HG03159 (cell line): ENCODE results near the gene MRGPRF.
"Not testable (repeated sequence)": the region's sequence is repeated elsewhere in the genome, so short reads cannot be mapped to it uniquely, and the experiment has no call there.

Experiments
- ATAC-seq: cut with Tn5 transposase; IDR thresholded peaks from one replicate; pipeline ENCODE4 v1.9.1; 2021; ENCODE audit warnings: mild to moderate bottlenecking, moderate library complexity; ENCODE audit not compliant: unreplicated experiment

MRGPRF gene

DNA sequence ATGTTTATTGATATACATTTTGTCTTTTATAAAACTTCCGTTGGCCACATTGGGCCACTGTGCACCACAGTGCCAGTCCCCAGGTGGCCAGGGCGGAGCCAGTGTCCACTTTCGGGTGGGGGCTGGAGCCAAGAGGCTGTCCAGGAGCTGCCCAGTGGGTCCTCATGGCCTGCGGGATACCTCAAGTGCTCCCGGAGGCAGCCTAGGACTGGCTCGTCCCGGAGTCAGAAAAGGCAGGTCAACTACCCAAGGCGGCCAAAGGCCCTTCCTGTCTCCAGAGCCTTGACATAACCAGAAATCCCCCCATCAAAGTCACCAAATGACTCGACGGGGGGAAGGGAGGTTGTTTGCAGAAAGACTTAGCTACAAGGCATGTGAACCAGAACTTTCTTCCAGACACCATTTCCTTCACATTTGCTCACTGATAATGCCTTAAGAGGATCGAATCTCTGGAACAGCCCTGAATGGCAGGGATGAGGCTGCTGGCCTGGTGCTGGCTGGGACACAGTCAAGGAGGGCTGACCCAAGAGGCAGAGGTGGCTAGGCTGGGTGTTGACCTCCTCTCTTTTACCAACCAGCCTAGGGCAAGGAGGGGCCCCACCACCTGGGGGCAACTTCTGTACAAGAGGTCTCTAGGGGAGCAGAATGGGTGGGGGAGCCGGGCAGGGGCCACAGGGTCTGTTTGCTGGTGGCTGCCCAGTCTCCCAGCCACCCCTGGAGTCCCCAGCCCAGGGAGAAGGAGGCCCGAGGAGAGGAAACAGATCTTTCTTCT lies 8.4 kb downstream of the MRGPRF start:
- ATAC-seq, result no peak

DNA sequence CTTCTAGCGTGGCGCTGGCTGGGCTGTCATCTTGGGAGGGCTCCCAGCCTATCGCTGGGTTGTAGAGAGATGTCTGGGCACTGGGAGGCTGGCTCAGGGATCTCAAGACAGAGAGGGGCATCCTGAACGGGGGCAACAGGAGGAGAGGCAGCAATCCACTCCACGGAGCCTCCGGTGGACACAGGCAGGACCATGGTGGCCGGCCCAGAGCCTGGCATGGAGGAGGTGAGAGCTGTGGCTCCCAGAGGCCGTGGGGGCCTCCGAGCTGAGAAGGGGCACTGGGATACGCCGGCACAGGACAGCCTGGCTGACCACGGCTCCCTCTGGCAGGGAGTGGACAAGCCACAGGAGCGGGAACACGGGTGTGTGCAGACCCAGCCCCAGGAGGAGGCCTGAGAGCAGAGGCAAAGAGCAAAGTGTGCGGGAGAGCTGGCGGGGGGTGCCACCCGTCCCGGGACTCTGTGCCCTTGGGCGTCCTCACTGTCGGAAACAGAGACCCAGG lies 9.1 kb downstream of the MRGPRF start:
- ATAC-seq, result no peak

DNA sequence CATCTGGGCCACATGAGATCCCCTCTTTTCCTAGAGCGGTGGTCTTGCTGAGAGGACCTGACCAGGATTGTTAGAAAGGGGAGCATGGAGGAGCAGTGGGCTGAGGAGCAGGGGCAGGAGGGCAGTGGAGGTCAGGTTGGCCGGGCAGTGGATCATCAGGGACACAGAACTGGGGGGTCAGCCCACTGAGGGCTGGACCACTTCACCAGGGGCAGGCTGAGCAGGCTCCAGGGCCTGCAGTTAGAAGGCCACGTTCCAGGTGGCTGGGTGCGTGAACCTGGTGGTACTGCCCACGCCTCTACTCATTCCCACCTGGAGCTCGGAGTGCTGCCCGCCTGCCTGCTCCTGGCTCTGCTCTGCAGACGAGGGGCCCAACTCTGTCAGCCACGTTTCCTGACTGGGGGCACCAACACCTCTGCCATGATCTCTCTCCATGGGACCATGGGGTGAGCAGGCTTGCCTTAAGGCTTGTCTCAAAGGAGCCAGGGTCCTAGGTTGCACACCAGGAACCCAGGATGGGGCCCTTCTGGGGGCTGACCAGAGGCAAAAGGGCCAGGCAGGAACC lies 9.7 kb downstream of the MRGPRF start:
- no peak for ATAC-seq

DNA sequence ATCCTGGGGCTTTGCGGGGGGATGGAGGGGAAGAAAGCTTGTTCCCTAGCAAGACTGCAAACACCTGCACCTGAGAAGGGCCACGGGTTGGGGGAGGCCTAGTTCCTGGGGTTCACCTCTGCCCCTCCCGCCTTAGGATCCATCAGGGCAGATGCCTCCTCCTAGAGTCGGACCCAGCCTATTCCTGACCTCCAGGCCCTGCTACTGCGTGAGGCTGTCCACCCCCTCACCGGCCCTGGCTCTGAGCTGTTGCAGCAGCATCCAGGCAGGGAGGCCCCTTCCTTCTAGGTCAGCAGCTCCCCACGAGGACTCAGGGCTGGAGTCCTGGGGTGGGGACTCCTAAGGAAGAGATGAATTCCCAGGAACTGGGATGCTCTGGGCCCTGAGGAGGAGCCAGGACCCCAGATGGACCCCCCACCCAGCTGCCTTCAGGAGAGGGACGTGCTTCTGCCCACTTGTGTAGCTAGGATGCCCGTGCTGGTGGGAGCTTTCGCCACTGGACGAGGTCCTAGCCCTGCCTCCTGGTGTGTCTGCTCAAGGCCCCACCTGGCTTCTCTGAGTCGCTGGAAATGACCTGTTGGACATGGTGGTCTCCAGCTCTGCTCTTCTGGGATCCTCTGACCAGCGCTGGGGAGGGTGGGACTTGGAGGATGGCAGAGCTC lies 10.3 kb downstream of the MRGPRF start:
- no peak for ATAC-seq

DNA sequence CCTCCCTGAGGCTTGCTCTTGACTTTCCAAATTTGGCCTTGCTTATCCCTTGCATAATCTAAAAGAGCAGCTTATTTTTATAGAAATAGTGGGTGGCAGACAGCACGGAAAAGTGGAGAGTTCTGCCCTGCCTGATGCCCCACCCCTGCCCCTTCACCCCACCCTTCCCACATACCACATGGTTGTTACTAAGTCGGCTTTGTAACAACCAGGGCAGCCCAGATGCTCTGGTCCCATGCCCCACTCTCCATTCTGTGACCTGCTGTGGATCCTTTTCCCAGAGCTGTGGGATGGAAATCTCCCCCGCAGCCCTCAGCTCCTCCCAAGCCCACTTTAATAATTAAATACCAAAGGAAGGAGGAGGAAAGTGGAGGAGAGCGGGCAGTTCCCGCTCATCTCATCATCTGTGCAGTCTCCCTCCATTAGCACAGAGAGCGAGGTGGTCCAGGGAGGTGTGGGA lies 10.9 kb downstream of the MRGPRF start:
- no peak for ATAC-seq

DNA sequence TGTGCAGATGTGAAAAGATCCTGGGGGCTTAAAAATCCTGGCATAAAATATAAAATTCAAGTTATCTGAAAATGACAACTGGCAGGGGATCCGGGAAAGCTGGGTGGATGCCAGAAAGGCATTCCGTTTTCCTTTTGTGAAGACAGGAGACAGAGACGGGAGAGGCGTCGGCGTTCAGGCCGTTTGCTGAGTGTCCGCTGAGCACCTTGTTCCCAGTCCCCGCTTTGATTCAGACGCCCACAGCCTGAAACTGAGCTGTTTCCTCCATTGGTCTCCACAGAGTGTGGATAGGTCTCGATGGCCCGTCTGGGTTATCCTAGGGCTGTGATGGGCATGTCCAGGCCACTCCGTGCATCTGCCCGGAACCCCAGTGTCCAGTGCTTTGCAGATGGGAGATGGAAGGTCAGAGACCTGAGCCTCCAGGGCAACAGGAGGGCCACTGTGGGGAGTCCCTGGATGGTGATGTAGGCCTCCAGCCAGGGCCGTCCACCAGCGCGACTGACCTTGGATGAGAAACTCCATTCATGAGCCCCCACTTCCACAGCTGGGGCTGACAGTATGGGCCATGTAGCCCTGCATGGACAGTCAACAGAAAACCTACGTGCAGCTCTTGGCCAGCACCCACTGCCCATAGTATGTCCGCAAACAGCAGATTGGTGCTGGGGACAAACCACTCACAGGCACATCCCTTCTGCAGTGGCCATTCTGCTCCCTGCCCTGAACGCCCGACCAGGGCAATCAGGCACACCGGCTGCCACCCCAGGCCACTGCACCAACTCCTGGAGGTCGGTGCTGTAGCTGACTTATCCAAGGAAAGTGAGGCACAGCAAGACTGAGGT lies 11.6 kb downstream of the MRGPRF start:
- no peak for ATAC-seq

DNA sequence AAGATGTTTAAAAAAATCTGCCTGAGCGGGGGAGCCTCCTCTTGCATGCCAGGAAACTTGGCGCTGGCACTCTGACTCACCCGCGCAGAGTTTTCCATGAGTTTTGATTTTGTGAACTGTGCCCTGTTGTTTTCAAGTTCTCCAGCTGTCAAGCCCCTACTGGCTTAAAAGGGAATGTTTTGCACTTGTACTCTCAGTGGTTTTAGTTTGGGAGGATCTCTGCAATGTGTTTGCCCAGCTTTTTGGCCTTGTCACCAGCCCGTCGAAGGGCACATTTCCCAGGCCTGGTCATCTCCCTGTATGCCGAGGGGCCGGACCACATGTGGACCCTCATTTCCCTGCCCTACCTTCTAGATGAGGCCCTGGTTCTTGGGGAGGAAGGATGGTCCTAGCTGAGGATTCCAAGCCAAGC lies 12.2 kb downstream of the MRGPRF start:
- ATAC-seq, result no peak

DNA sequence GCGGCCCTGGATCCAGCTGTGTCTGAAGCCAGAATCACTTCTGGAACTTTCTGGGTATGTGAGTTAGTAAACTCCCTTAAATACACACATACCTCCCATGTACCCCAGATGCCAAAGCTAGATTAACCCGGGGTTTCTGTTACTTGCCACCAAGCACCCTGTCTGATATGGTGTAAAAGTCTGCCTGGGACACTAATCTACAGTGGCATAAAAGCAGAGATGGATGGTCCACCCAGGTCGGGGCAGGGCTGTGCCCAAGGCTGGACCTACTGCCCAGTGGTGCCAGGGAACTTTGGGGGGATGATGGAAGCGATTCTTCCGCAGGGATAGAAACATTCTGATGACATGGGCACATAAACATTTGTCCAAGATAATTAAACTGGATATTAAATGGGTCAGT lies 12.7 kb downstream of the MRGPRF start:
- ATAC-seq, result no peak

DNA sequence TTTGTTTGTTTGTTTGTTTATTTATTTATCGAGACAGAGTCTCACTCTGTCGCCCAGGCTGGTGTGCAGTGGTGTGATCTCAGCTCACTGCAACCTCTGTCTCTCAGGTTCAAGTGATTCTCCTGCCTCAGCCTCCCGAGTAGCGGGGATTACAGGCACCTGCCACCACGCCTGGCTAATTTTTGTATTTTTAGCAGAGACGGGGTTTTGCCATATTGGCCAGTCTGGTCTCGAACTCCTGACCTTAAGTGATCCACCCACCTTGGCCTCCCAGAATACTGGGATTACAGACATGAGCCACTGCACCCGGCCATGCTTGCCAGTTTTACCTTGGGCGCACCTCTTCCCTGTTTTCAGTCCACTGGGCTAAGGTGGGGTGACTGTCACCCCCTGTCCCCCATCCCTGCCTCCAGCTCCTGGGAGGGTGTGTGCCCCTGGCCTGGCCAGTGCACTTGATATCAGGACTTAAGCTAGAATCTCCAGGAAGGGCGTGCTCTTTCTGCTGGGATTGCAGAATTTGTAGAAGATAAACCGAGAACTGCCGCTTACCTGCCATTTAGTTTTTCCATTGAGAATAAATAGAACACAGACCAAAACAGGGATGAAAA lies 13.2 kb downstream of the MRGPRF start:
- not testable (repeated sequence) for ATAC-seq

DNA sequence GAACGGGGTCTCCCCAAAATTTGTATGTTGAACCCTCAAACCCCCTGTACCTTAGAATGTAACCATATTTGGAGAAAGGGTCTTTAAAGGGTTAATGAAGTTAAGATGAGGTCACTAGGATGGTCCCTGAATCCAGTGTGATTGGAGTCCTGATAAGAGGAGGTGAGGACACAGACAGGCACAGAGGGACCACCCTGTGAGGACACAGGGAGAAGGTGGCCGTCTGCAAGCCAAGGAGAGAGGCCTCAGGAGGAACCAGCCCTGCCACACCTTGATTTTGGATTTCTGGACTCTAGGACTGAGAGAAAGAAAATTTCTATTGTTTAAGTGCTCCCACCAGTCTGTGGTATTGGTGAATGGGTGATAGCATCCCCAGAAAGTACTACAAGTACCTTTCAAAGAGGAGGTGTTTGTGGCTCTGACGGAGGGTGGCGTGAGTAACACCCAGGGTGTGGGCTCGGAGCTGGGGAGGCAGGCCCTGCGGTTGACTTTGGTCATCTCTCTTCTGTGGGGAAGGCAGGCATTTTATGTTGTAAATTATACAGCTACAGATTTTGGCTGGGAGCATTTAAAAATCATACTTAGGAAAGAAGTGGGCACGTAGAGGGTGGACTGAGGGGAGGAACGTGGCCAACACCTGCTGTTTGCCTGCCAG lies 13.8 kb downstream of the MRGPRF start:
- no peak for ATAC-seq

DNA sequence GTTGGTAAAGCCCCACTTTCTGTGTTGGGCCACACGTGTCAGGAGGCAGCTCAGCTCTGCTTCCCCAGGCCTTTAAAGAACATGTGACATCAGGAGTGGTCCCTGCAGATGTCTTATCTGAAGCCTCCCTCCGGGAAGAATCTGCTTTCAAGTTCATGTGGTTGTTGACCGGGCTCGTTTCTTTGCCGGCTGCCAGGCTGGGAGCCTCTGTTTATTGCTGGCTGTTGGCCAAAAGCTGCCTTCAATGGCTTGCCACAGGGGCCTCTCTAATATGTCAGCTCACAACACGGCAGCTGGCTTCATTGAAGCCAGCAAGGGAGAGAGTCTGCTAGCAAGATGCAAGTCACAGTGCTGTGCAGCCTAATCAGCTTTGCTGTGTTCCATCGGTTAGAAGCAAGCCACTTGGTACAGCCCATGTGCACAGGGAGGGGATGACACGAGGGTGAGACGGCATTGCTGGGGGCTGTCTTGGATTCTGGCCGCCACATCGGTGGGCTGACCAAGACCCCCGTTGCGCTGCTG lies 14.6 kb downstream of the MRGPRF start:
- ATAC-seq, result no peak

DNA sequence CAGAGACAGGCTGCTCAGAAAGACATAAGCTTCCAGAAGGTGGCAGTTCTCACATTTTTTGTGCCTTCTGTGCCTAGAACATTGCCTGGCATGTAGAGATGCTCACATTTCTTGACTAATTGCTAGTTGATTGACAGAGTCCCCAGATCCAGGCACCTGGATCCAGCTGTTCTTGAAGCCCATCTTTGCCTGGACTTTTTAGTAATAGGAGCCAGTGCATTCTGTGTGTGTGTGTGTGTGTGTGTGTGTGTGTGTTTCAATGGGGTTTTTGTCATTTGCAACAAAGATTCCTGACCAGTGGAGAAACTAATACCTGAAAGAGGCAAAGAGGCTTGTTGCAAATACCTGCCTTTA lies 15.1 kb downstream of the MRGPRF start:
- no peak for ATAC-seq

DNA sequence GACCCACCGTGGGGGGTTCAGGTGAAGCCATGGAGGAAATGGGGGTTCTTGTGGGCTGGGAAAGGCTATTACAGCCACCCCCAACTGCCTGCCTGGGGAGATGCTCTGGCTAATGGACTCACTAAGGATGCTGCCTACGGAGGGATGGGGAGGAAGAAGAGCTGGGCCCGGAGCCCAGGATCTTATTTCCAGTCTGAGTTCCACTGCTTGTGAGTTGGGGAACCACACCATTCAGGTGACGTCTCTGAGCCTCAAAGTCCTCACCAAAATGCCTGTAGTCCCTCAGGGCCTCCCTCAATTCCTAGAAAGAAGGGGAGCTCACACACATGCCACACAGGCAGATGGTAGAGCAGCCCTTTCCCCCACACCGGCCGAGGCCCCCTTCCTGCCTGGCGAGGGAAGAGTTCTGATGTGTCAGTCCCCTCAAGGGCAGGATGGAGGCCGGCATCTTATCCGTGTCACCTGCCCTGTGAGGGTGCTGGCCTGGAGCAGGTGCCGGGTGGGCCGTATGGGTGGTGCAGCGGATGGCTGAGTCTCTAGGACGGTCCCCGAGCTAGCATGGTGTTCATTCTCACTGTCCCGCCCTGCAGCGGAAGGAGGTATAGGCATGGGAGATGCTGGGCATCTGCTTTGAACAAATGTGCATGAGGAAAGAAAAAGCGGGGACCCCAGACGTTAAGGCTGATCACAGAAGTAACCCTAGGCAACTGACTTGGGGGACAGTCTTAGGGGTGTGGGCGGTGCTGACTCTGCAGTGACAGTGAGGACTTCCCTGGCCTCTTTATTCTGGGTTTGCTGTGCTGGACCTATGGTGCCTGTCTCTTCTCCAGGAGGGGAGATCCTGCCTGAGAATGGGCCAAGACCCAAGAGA lies 15.7 kb downstream of the MRGPRF start:
- no peak for ATAC-seq

DNA sequence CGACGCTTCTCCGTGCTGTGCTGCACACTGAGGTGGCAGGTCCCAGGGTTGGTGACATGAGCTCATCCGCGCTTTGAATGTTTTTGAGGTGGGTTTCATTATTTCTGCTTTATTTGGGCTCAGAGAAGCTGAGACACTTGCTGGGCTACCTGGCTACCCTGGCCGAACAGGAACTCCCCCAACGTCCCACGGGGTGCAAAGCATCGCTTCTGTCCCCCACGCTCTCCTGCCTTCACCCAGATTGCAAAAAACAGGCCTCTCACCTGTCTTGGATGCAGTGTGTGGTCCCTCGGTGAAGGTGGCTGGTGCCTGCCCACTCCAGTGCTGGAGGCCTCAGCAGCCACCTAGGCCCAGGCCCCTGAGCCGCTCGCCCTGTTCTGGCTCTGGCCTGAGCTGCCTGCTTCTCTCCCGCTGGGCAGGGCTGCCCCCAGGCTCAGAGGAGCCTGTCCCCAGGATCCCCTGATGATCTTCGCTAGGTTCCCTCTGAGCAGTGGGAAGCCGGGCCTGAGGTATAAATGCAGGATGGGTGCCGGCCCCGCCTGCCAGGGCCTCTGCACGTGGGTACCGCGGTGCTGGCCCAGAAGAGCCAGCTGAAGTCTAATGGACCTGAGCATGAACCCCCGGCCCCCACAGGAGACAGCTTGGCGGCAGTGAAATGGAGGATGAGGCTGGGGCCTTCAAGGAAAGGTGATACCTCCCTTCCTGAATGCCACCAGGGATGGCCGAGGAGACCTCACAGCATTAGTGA lies 16.5 kb downstream of the MRGPRF start:
- no peak for ATAC-seq

DNA sequence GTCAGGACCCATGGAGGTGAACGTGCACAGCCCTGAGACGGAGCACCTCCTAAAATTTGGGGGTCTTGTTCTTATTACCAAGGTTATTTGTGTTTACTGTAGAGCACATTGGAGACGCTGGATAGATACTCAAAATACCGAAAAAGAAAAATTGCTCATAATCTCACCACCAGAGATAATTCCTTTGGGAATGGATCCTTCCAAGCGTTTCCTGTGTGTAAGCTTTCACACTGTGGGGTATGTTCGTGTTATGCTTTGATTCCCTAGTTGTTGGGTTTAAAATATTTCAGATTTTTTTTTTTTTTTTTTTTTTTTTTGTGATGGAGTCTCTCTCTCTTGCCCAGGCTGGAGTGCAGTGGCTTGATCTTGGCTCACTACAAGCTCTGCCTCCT lies 18.2 kb downstream of the MRGPRF start:
- no peak for ATAC-seq

DNA sequence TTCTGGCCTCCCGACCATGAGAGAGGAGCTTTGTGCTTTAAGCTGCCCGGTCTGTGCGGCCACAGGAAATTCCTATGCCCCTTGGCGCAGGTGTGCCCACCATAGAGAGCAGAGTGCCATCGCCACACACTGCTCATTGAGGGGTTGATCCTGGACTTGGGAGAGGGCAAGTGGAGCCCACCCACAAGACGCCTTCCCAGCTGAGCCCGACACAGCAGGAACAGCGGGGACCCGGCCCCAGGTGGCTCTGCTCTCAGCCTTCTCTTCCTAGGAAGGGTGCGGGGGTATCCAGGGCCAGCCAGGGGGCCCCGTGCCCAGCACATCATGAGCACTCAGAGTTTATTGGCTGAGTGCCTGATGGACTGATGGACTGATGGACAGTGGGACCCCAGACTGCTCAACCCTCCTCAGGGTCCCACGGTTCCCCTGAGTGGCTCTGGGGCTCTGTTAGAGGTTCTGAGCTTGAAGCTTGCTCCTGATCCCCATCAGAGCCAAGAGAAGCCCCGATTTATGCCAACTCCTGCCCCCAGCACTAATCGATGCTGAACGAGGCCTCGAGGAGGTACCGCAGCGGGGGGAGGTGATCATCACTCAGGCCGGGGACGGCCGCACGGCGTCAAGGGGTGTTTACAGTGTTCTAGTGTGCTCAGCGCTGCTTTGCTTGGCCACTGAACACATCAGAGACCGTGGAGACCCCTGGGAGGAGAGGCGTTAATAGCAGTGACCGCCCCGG lies 18.7 kb downstream of the MRGPRF start:
- no peak for ATAC-seq

DNA sequence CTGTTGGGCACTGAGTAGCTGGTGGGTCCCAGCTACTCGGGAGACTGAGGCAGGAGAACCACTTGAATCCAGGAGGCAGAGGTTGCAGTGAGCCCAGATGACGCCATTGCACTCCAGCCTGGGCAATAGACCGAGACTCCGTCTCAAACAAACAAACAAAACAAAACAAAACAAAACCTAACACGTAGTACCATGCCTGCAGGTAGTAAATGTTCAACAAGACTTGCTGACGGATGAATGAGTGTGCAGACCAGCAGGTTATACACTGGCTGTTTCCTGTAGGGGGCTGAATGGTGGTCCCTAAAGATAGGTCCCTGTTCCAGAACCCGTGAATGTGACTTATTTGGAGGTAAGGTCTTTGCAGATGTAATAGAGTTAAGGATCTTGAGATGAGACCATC lies 19.5 kb downstream of the MRGPRF start:
- ATAC-seq, result no peak
